Astrocyte (in vitro differentiated cells and primary cell): ENCODE measurements around the gene SCAI. TPM values are rescaled to one million over a fixed set of nuclear protein-coding genes. Genes with fewer than 3 reads are reported as not detected.

ENCODE experiments used
- DNase-seq: peaks from one replicate; pipeline ENCODE4 v3.0.0-alpha.2; 2010; ENCODE audit warnings: low read depth
- FAIRE-seq: peaks from 2 replicates; lab custom pipeline; 2011; peaks lifted over from hg19 to GRCh38; lab: Jason Lieb, UNC
- H2AFZ ChIP-seq: 2 replicates; pipeline ENCODE4 v1.6.0; 2012; ENCODE audit warnings: low read depth, low read length, inconsistent platforms
- H3K27ac ChIP-seq: 2 replicates; pipeline ENCODE4 v1.5.1; 2011; ENCODE audit warnings: low read depth, low read length, inconsistent platforms
- H3K27me3 ChIP-seq: 2 replicates; pipeline ENCODE4 v1.6.0; 2011; ENCODE audit warnings: low read length, inconsistent platforms; ENCODE audit not compliant: insufficient read depth
- H3K36me3 ChIP-seq: 2 replicates; pipeline ENCODE4 v1.5.1; 2011; ENCODE audit warnings: low read length, inconsistent platforms; ENCODE audit not compliant: insufficient read depth
- H3K4me1 ChIP-seq: 2 replicates; pipeline ENCODE4 v1.5.1; 2011; ENCODE audit warnings: low read length, inconsistent platforms; ENCODE audit not compliant: insufficient read depth
- H3K4me2 ChIP-seq: 2 replicates; pipeline ENCODE4 v1.6.0; 2012; ENCODE audit warnings: low read length, inconsistent platforms
- H3K4me3 ChIP-seq: 2 replicates; pipeline ENCODE4 v1.5.1; 2011; ENCODE audit warnings: low read depth, mild to moderate bottlenecking, low read length, inconsistent platforms; ENCODE audit not compliant: insufficient read depth
- H3K79me2 ChIP-seq: 2 replicates; pipeline ENCODE4 v1.6.0; 2012; ENCODE audit warnings: mild to moderate bottlenecking, low read length, inconsistent platforms; ENCODE audit not compliant: insufficient read depth
- H3K9ac ChIP-seq: 2 replicates; pipeline ENCODE4 v1.6.0; 2012; ENCODE audit warnings: mild to moderate bottlenecking, low read length, inconsistent platforms
- H3K9me3 ChIP-seq: 2 replicates; pipeline ENCODE4 v1.5.1; 2012; ENCODE audit warnings: low read depth, mild to moderate bottlenecking, low read length, inconsistent platforms; ENCODE audit not compliant: insufficient read depth
- H4K20me1 ChIP-seq: 2 replicates; pipeline ENCODE4 v1.6.0; 2012; ENCODE audit warnings: low read length, inconsistent platforms; ENCODE audit not compliant: insufficient read depth
- H3K27ac Mint-ChIP-seq: one replicate; pipeline ENCODE4 v1.8.0; 2021; ENCODE audit warnings: mild to moderate bottlenecking, mixed read lengths; ENCODE audit not compliant: unreplicated experiment
- H3K27me3 Mint-ChIP-seq: one replicate; pipeline ENCODE4 v1.8.0; 2021; ENCODE audit warnings: low read depth, mixed read lengths; ENCODE audit not compliant: unreplicated experiment
- H3K36me3 Mint-ChIP-seq: one replicate; pipeline ENCODE4 v1.8.0; 2021; ENCODE audit warnings: low read depth, mixed read lengths; ENCODE audit not compliant: unreplicated experiment
- H3K4me1 Mint-ChIP-seq: one replicate; pipeline ENCODE4 v1.8.0; 2021; ENCODE audit warnings: low read depth, mixed read lengths; ENCODE audit not compliant: unreplicated experiment
- H3K4me3 Mint-ChIP-seq: one replicate; pipeline ENCODE4 v1.8.0; 2021; ENCODE audit warnings: mild to moderate bottlenecking, moderate library complexity, mixed read lengths; ENCODE audit not compliant: unreplicated experiment
- H3K9me3 Mint-ChIP-seq: one replicate; pipeline ENCODE4 v1.8.0; 2021; ENCODE audit warnings: mild to moderate bottlenecking, mixed read lengths; ENCODE audit not compliant: unreplicated experiment
- CTCF ChIP-seq: IDR thresholded peaks from 2 replicates; pipeline ENCODE4 v1.5.1; 2011; ENCODE audit warnings: low read depth, mild to moderate bottlenecking, inconsistent platforms, low read length, moderate library complexity; ENCODE audit not compliant: insufficient read depth
- EZH2 ChIP-seq: IDR thresholded peaks from 2 replicates; pipeline ENCODE4 v1.6.1; 2012; ENCODE audit warnings: mild to moderate bottlenecking, low read length, inconsistent platforms; ENCODE audit not compliant: insufficient read depth
- total RNA-seq: library from RNA; stranded (reverse); gene quantifications from 2 replicates; pipeline ENCODE4 v1.2.1, GENCODE V29; 2021

The SCAI gene
- total RNA-seq, 1 donor from 2014 or later: 6.8 TPM

- no peaks in the 10 kb centered on the region for H3K27me3 ChIP-seq
- H3K4me2 ChIP-seq: peak overlapping the region; percentile 98
- Mint-ChIP-seq H3K4me3 (peak overlapping the region; percentile 97), H3K27me3 (no peaks in the 10 kb centered on the region), H3K27ac (peak overlapping the region; percentile 8), H3K4me1 (no peaks in the 10 kb centered on the region), H3K36me3 (no peaks in the 10 kb centered on the region), H3K9me3 (no peaks in the 10 kb centered on the region)
- peak overlapping the region; percentile 62 for H3K4me3 ChIP-seq
- H3K9ac ChIP-seq: peak overlapping the region; percentile 73
- DNase-seq (no peak), FAIRE-seq (no peak)
- H3K4me1 ChIP-seq: no peaks in the 10 kb centered on the region
- no peaks in the 10 kb centered on the region for H4K20me1 ChIP-seq
- no peaks in the 10 kb centered on the region for H3K9me3 ChIP-seq
- no peaks in the 10 kb centered on the region for H3K36me3 ChIP-seq
- H3K27ac ChIP-seq: no peak overlapping the region
- no peaks in the 10 kb centered on the region for H3K79me2 ChIP-seq
- no peak for TF ChIP-seq CTCF
- no peak for TF ChIP-seq EZH2
- H2AFZ ChIP-seq: peak overlapping the region; percentile 71
Measured at GRCh38 chr9:125142560-125143376, 560 bp downstream of the SCAI start.

GRCh38 chr9:125141751-125142150 is 1.6 kb downstream of the SCAI start:
- Mint-ChIP-seq H3K4me1 (no peaks in the 10 kb centered on the region), H3K27ac (no peak overlapping the region), H3K27me3 (no peaks in the 10 kb centered on the region), H3K36me3 (no peaks in the 10 kb centered on the region), H3K9me3 (no peaks in the 10 kb centered on the region), H3K4me3 (peak overlapping the region; percentile 97)
- Histone ChIP-seq H2AFZ (no peak overlapping the region), H3K9me3 (no peaks in the 10 kb centered on the region), H3K4me1 (peaks cover 3% of the 10 kb centered on the region), H3K36me3 (no peaks in the 10 kb centered on the region), H3K27ac (no peak overlapping the region), H3K4me3 (no peak overlapping the region), H3K79me2 (no peaks in the 10 kb centered on the region), H3K9ac (no peak overlapping the region), H3K4me2 (peak overlapping the region; percentile 5), H4K20me1 (no peaks in the 10 kb centered on the region), H3K27me3 (no peaks in the 10 kb centered on the region)
- TF ChIP-seq CTCF (no peak), EZH2 (no peak)
- FAIRE-seq (no peak), DNase-seq (no peak)

GRCh38 chr9:125141251-125141650 is 2.1 kb downstream of the SCAI start:
- Mint-ChIP-seq H3K4me3 (no peak overlapping the region), H3K9me3 (no peaks in the 10 kb centered on the region), H3K27me3 (no peaks in the 10 kb centered on the region), H3K36me3 (no peaks in the 10 kb centered on the region), H3K4me1 (no peaks in the 10 kb centered on the region), H3K27ac (no peak overlapping the region)
- H3K27ac ChIP-seq: no peak overlapping the region
- no peak overlapping the region for H3K9ac ChIP-seq
- no peaks in the 10 kb centered on the region for H3K79me2 ChIP-seq
- H3K27me3 ChIP-seq: no peaks in the 10 kb centered on the region
- H4K20me1 ChIP-seq: no peaks in the 10 kb centered on the region
- no peak for FAIRE-seq
- DNase-seq: peak; percentile 50
- peaks cover 3% of the 10 kb centered on the region for H3K4me1 ChIP-seq
- TF ChIP-seq CTCF (no peak), EZH2 (no peak)
- H3K9me3 ChIP-seq: no peaks in the 10 kb centered on the region
- H2AFZ ChIP-seq: no peak overlapping the region
- H3K4me2 ChIP-seq: peak overlapping the region; percentile 5
- no peak overlapping the region for H3K4me3 ChIP-seq
- no peaks in the 10 kb centered on the region for H3K36me3 ChIP-seq
